Neural progenitor cell (in vitro differentiated cells): ENCODE results near the gene CREG1.

Experiments
- CTCF ChIP-seq: fragments of 200-600 bp; sonication (generic); IDR thresholded peaks from 2 replicates; pipeline ENCODE4 v1.5.1; 2017; ENCODE audit warnings: antibody characterized with exemption, mild to moderate bottlenecking
- EZH2 ChIP-seq: fragments of 200-600 bp; sonication (generic); IDR thresholded peaks from 2 replicates; pipeline ENCODE4 v1.6.1; 2017; ENCODE audit warnings: antibody characterized with exemption, mild to moderate bottlenecking, moderate library complexity
- EZH2phosphoT487 ChIP-seq: fragments of 200-600 bp; sonication (generic); IDR thresholded peaks from 2 replicates; pipeline ENCODE4 v1.6.1; 2017; ENCODE audit warnings: antibody characterized with exemption

GRCh38 chr1:167588361-167588760 is 34.8 kb upstream of the CREG1 start:
- TF ChIP-seq CTCF (no peak), EZH2phosphoT487 (no peak), EZH2 (no peak)
